Measurements from ENCODE around the gene FAM168A.
"Not testable (repeated sequence)": the region's sequence is repeated elsewhere in the genome, so short reads cannot be mapped to it uniquely, and the experiment has no call there.

The FAM168A gene

GRCh38 chr11:73582653-73583052, 15.3 kb downstream of the FAM168A start:
- H3K4me3 ChIP-seq (ENCODE audit: low read length), result no peak overlapping the region
- DNase-seq (ENCODE audit: low read depth), result no peak
- TF ChIP-seq CTCF (conservative IDR thresholded peaks at IDR 0.05; ENCODE audit: low read depth, low read length), result no peak

GRCh38 chr11:73580749-73581148, 17.2 kb downstream of the FAM168A start:
- not testable (repeated sequence) for DNase-seq (ENCODE audit: low read depth); H3K4me3 ChIP-seq (ENCODE audit: low read length)

- H3K4me3 ChIP-seq (ENCODE audit: low read length), result no peak overlapping the region
- DNase-seq (ENCODE audit: low read depth), result no peak
- no peak for TF ChIP-seq CTCF (conservative IDR thresholded peaks at IDR 0.05; ENCODE audit: low read depth, low read length)
Observed at GRCh38 chr11:73579641-73580434, 18.1 kb downstream of the FAM168A start.

GRCh38 chr11:73578592-73579185, 19.2 kb downstream of the FAM168A start:
- no peak for TF ChIP-seq CTCF (conservative IDR thresholded peaks at IDR 0.05; ENCODE audit: low read depth, low read length)
- no peak overlapping the region for H3K4me3 ChIP-seq (ENCODE audit: low read length)
- DNase-seq (ENCODE audit: low read depth), result no peak

- no peak for DNase-seq (ENCODE audit: low read depth)
Observed at GRCh38 chr11:73577496-73577917, 20.4 kb downstream of the FAM168A start.

GRCh38 chr11:73576185-73576614, 21.7 kb downstream of the FAM168A start:
- TF ChIP-seq CTCF (conservative IDR thresholded peaks at IDR 0.05; ENCODE audit: low read depth, low read length), result no peak
- DNase-seq (ENCODE audit: low read depth), result no peak
- H3K4me3 ChIP-seq (ENCODE audit: low read length), result no peak overlapping the region

More at GRCh38 chr11:73577496-73577917, 20.4 kb downstream of the FAM168A start:
- H3K4me3 ChIP-seq (ENCODE audit: low read length), result no peak overlapping the region
- no peak for TF ChIP-seq CTCF (conservative IDR thresholded peaks at IDR 0.05; ENCODE audit: low read depth, low read length)

GRCh38 chr11:73571982-73572381, 25.9 kb downstream of the FAM168A start:
- not testable (repeated sequence) for DNase-seq (ENCODE audit: low read depth); H3K4me3 ChIP-seq (ENCODE audit: low read length)
